Tibial nerve (tissue), 4 donors: ENCODE results near the gene SSR4.

ENCODE experiments used
- EP300 ChIP-seq, 2 donors: sonication (generic); formaldehyde crosslinking; IDR thresholded peaks; one replicate each; pipeline ENCODE4 v1.6.1; 2017; ENCODE audit warnings: antibody characterized with exemption in 2 of 2, mild to moderate bottlenecking in 1 of 2
- TF ChIP-seq, protein P1 (sequence below), 5 experiments: fragments of 200-600 bp in 3 of 5; fragments of 450-650 bp in 2 of 5; sonication (generic) in 3 of 5; IDR thresholded peaks; one replicate each; pipeline ENCODE4 v1.5.1; 2016 to 2019; ENCODE audit warnings: antibody characterized with exemption in 5 of 5, mild to moderate bottlenecking in 3 of 5, moderate library complexity in 2 of 5

DNA sequence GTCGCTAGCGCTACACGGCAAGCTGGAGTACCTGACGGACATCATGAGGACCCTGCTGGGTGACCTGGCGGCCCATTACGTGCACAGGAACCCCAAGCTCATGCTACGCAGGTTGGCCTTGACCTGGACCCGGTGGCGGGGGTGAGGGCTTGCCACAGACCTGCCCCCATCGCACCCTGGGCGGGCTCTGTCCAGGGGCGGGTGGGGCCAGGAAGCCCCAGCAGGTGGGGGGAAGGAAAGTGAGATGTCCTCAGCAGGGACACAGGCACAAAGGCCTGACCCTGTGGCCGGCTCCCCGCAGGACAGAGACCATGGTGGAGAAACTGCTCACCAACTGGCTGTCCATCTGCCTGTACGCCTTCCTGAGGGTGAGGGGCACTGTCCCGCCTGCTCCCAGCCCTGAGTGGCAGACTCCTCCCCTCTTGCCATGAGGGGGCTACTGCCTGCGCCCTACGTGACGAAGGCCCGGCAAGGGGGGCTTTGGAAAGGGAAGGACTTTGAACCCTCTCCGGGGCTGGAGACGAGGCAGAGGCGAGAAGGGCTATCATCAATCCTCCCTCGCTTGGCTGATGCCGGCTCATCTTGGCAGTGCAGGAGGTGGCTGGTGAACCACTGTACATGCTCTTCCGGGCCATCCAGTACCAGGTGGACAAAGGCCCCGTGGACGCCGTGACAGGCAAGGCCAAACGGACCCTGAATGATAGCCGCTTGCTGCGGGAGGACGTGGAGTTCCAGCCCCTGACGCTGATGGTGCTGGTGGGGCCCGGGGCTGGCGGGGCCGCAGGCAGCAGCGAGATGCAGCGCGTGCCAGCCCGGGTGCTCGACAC lies 19.0 kb upstream of the SSR4 start:
- TF ChIP-seq, protein P1, sequence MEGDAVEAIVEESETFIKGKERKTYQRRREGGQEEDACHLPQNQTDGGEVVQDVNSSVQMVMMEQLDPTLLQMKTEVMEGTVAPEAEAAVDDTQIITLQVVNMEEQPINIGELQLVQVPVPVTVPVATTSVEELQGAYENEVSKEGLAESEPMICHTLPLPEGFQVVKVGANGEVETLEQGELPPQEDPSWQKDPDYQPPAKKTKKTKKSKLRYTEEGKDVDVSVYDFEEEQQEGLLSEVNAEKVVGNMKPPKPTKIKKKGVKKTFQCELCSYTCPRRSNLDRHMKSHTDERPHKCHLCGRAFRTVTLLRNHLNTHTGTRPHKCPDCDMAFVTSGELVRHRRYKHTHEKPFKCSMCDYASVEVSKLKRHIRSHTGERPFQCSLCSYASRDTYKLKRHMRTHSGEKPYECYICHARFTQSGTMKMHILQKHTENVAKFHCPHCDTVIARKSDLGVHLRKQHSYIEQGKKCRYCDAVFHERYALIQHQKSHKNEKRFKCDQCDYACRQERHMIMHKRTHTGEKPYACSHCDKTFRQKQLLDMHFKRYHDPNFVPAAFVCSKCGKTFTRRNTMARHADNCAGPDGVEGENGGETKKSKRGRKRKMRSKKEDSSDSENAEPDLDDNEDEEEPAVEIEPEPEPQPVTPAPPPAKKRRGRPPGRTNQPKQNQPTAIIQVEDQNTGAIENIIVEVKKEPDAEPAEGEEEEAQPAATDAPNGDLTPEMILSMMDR (IDR thresholded peaks at IDR 0.05) = no peak
- TF ChIP-seq EP300 (IDR thresholded peaks at IDR 0.05) = no peak
